Stimulated activated CD8-positive, alpha-beta memory T cell treated with anti-CD3 and anti-CD28 coated beads, Interleukin-4, amount 100 ng/mL, for 4 hours (primary cell): ENCODE results near the gene CCDC15.
"Not testable (repeated sequence)": the region's sequence is repeated elsewhere in the genome, so short reads cannot be mapped to it uniquely, and the experiment has no call there.

Experiments
- DNase-seq, 2 donors: peaks; one replicate each; pipeline ENCODE4 v3.0.0-alpha.2; 2020; ENCODE audit warnings: low read depth in 2 of 2, low spot score in 1 of 2

Gene CCDC15

GRCh38 chr11:124938970-124939369 lies 15.0 kb upstream of the CCDC15 start:
- no peak for DNase-seq

GRCh38 chr11:124941703-124942102 lies 12.3 kb upstream of the CCDC15 start:
- DNase-seq: no peak

- no peak for DNase-seq
These were observed 11.3 kb upstream of the CCDC15 start for GRCh38 chr11:124942466-124943253.

GRCh38 chr11:124943254-124943616 lies 10.8 kb upstream of the CCDC15 start:
- DNase-seq: no peak

GRCh38 chr11:124943741-124944140 lies 10.3 kb upstream of the CCDC15 start:
- DNase-seq: no peak

GRCh38 chr11:124944565-124944964 lies 9.4 kb upstream of the CCDC15 start:
- no peak for DNase-seq

GRCh38 chr11:124945826-124946225 lies 8.2 kb upstream of the CCDC15 start:
- DNase-seq: no peak

GRCh38 chr11:124946735-124947141 lies 7.3 kb upstream of the CCDC15 start:
- no peak for DNase-seq

- no peak for DNase-seq
These were observed 3.2 kb upstream of the CCDC15 start for GRCh38 chr11:124950601-124951330.

- no peak for DNase-seq
These were observed 2.7 kb upstream of the CCDC15 start for GRCh38 chr11:124951341-124951740.

- no peak for DNase-seq
These were observed 571 bp downstream of the CCDC15 start for GRCh38 chr11:124954590-124954955.

- no peak for DNase-seq
These were observed 1.0 kb downstream of the CCDC15 start for GRCh38 chr11:124955035-124955434.

GRCh38 chr11:124961972-124962609 lies 8.1 kb downstream of the CCDC15 start:
- DNase-seq: no peak

- not testable (repeated sequence) for DNase-seq
These were observed 14.2 kb downstream of the CCDC15 start for GRCh38 chr11:124968197-124968596.

GRCh38 chr11:124970925-124971324 lies 16.9 kb downstream of the CCDC15 start:
- no peak for DNase-seq

GRCh38 chr11:124971810-124972209 lies 17.8 kb downstream of the CCDC15 start:
- DNase-seq: no peak

GRCh38 chr11:124976531-124976930 lies 22.5 kb downstream of the CCDC15 start:
- DNase-seq: no peak

GRCh38 chr11:124977006-124977405 lies 23.0 kb downstream of the CCDC15 start:
- DNase-seq: no peak

- no peak for DNase-seq
These were observed 24.3 kb downstream of the CCDC15 start for GRCh38 chr11:124978316-124978715.

GRCh38 chr11:124982043-124982442 lies 28.0 kb downstream of the CCDC15 start:
- DNase-seq: no peak

- DNase-seq: no peak
These were observed 29.9 kb downstream of the CCDC15 start for GRCh38 chr11:124983674-124984511.
